ENCODE results near the gene SSB.

DNA sequence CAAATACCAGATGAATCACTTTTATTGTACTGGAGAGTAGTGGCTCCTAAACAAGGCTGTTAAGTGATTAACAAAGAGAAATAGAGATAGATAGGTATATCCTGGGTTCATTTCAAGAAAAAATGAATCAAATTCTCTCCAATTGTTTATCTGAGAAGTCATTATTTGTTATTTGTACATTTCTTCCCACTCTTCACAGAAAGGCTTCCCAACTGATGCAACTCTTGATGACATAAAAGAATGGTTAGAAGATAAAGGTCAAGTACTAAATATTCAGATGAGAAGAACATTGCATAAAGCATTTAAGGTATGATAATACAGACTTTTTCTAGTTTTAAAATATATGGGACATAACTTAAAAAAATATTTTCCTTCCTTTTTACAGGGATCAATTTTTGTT lies 7.9 kb downstream of the SSB start:
- TF ChIP-seq GATA2 (IDR thresholded peaks at IDR 0.05; ENCODE audit: low read depth, low read length) = no peak
- no peak for TF ChIP-seq GATA3 (IDR thresholded peaks at IDR 0.05; ENCODE audit: low read depth, low read length)

All from SH-SY5Y (cell line).